Measurements from ENCODE around the gene OBI1.

DNA sequence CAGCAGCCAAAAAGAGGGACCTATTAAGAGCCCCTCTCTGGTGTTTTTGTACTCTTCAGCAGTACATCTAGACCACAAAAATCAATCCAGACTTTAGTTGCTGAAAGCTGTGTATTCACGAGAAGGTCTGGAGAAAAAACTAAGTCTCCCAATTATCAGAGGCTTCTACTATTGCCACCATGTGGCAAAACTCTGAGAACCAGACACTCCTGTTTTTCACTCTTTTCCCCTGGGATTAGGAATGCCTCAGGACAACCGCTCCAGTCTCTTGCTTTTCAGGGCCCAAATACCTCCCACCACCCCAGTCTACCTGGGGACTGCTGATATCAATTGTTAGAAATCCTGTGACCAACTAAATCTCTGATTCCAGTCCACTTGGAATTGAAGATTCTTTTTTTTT lies 30.1 kb upstream of the OBI1 start:
- no peak for TF ChIP-seq EZH2 (IDR thresholded peaks at IDR 0.05; ENCODE audit: low read length, missing control alignments)
- TF ChIP-seq, protein P1, sequence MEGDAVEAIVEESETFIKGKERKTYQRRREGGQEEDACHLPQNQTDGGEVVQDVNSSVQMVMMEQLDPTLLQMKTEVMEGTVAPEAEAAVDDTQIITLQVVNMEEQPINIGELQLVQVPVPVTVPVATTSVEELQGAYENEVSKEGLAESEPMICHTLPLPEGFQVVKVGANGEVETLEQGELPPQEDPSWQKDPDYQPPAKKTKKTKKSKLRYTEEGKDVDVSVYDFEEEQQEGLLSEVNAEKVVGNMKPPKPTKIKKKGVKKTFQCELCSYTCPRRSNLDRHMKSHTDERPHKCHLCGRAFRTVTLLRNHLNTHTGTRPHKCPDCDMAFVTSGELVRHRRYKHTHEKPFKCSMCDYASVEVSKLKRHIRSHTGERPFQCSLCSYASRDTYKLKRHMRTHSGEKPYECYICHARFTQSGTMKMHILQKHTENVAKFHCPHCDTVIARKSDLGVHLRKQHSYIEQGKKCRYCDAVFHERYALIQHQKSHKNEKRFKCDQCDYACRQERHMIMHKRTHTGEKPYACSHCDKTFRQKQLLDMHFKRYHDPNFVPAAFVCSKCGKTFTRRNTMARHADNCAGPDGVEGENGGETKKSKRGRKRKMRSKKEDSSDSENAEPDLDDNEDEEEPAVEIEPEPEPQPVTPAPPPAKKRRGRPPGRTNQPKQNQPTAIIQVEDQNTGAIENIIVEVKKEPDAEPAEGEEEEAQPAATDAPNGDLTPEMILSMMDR (conservative IDR thresholded peaks at IDR 0.05 in 1 of 2, IDR thresholded peaks at IDR 0.05 in 1 of 2; ENCODE audit: low read depth in 1 of 2, low read length in 2 of 2): no peak
